H7 (cell line): Measurements from ENCODE around the gene CPNE4. TPM values are rescaled to one million over a fixed set of nuclear protein-coding genes. Genes with fewer than 3 reads are reported as not detected.

Experiments
- DNase-seq: peaks from one replicate; pipeline ENCODE4 v3.0.0; 2012
- H3K27me3 ChIP-seq: 2 replicates; pipeline ENCODE4 v1.6.0; 2011; ENCODE audit warnings: mild to moderate bottlenecking, low read length; ENCODE audit not compliant: control insufficient read depth, insufficient read depth
- H3K36me3 ChIP-seq: replicated peaks from 2 replicates; pipeline ENCODE4 v1.5.1; 2011; ENCODE audit warnings: low read length; ENCODE audit not compliant: control insufficient read depth, insufficient read depth
- H3K4me3 ChIP-seq: 2 replicates; pipeline ENCODE4 v1.5.1; 2011; ENCODE audit warnings: low read depth, mild to moderate bottlenecking, control low read depth, low read length, moderate library complexity; ENCODE audit not compliant: insufficient read depth
- total RNA-seq: library from RNA; depleted of rRNA; stranded (reverse); fragments of >200 nt; shearing (Covaris generic); gene quantifications from 2 replicates; pipeline ENCODE4 v1.2.3, GENCODE V29; 2014

CPNE4 gene
- total RNA-seq, 1 experiment from 2014 or later, result 0.83 TPM

DNA sequence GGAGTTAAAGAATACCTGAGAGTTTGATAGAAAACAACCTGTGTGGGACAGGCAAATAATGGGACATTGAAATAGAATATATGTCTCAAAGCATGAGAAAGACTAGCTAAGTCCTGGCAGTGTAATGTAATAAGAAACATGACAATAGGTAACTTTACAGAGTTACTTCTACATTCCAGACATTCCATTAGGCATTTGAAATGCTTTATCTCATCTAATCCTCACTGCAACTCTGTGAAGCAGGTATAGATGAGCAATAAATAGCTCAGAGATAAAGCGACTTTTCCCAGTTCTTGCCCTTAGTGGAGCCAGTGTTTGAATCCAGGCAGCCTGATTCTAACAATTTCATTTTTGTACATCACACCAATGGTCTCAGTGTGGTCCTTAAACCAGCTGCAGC is 76.8 kb downstream of the CPNE4 start:
- peak; percentile 16 for DNase-seq

DNA sequence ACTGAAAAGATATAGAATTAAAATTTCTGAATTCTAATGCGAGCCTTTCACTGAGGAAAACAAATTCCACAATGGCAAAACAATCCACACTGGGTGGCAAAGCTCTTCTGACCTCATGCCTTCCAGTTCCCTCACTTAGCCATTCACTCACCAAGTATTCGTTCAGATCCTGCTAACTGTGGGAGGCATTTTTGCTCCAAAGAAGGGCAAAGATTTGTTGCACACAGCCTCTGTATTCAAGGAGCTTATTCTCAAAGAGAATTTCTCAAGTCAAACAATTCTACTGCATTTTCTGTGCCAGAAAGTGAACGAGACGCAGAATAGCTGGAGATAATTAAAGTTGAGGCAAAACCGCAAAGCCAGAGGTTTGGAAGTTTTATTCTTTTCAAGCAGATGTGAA is 77.3 kb downstream of the CPNE4 start:
- no peak for DNase-seq
- Histone ChIP-seq H3K27me3 (no peaks in the 10 kb centered on the region), H3K4me3 (no peak overlapping the region), H3K36me3 (no peaks in the 10 kb centered on the region)

More for the DNA sequence above, 76.8 kb downstream of the CPNE4 start:
- H3K36me3 ChIP-seq, result no peaks in the 10 kb centered on the region
- no peaks in the 10 kb centered on the region for H3K27me3 ChIP-seq
- H3K4me3 ChIP-seq, result no peak overlapping the region

DNA sequence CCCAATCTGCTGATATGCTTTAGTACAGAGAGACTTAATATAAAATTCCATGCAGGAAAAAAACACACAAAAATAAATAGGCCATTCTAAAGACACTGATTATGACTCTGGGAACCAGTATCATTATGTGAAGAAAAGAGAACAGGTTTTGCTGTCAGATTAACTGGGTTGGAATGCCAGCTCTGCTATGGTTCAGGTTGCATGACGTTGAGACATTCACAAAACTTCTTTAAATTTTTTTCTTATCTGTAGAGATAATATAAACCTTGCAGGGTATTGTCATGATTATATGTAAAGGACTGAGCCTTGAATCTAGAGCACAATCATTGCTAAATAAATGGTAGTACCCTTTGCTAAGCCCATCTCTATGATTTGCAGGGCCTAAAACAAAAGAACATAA is 86.0 kb downstream of the CPNE4 start:
- no peak for DNase-seq
- Histone ChIP-seq H3K36me3 (no peaks in the 10 kb centered on the region), H3K4me3 (no peak overlapping the region), H3K27me3 (no peaks in the 10 kb centered on the region)

DNA sequence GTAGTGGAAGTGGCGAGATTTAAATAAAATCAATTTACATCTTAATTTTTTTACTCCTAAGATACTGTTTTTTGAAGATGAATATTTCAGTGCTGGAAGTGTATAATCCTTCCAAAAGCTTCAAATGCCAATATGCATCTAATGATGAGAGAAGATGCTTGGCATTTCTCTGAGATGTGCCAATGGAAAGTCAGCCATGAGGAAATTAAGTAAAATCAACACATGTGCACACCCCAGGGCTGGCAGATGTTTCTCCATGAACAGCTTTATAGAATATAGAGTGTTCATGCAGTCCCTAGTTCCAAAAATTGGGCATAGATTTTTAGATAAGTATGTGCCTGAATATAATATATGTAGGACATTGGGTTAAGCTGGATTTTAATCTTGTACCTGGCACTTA is 90.1 kb downstream of the CPNE4 start:
- H3K4me3 ChIP-seq, result no peak overlapping the region
- no peaks in the 10 kb centered on the region for H3K36me3 ChIP-seq
- H3K27me3 ChIP-seq, result no peaks in the 10 kb centered on the region
- no peak for DNase-seq

DNA sequence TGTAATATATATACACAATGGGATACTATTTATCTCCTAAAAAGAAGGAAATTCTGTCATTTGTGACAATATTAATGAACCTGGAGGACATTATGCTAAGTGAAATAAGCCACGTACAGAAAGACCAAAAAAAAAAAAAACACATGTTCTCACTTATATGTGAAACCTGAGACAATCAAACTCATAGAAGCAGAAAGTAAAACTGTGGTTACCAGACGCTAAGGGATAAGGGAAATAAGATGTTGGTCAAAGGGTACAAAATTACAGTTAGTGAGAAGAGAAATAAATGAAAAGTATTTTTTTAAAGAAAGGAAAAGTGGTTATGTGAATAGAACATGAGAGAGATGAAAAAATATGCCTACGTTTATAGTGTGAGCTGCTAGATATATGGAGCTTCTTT is 101.1 kb downstream of the CPNE4 start:
- no peak for DNase-seq
- Histone ChIP-seq H3K27me3 (no peaks in the 10 kb centered on the region), H3K4me3 (no peak overlapping the region), H3K36me3 (no peaks in the 10 kb centered on the region)

DNA sequence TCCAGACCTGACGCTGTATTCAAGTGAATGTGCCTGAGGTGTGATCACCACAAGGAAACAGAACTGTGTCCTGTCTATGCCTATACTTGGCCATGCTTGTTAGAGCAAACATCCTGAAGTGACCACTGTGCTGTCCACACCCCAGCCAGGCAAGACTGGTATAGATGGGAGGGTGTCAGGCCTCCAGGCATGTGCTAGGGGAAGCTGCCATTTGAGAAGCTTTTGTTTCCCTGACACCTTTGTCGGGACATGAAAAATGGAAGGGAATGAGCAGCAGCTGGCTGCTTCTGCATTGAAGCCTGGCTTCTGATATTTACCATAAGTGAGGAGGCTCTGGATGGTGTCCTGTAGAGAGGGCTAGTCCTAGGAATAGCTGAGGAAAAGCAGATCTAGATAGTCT is 106.2 kb downstream of the CPNE4 start:
- no peak for DNase-seq

DNA sequence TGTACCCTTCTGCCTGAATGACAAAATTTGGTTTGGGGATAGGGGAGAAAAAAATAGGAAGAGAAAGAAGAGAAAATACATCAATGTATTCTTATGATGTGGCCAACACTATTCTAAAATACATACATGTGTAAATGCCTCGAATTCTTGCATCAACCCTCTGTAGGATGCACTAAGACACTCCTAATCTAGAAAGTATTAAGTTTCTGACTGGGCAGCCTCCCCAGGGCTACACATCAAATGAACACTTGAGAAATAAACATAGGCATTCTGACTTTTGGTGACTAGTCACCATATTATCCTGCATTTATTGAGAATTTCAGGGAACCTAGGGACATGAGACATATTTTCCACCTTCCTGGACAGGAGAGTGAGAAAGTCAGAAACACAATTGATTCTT is 109.2 kb downstream of the CPNE4 start:
- no peak overlapping the region for H3K4me3 ChIP-seq
- DNase-seq, result no peak
- H3K27me3 ChIP-seq, result no peaks in the 10 kb centered on the region
- no peaks in the 10 kb centered on the region for H3K36me3 ChIP-seq

More for the DNA sequence above, 106.2 kb downstream of the CPNE4 start:
- Histone ChIP-seq H3K4me3 (no peak overlapping the region), H3K27me3 (no peaks in the 10 kb centered on the region), H3K36me3 (no peaks in the 10 kb centered on the region)

DNA sequence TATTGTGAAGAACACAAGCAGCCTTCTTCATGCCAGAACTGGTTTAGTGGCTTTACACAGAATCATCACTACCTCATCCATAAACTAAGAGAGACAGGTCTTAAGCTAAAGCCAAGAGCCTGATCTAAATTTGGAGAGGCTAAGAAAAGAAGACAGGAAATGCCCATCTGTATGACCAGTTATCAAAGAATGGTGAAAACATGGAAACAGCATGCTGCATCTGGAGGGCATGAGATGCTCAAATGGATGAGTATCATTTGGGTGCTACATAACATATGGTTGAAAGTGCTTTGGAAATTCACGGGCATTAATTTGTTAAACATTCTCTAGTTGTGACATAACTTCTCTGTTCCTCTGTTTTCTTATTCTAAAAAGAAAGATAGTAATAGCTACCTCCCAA is 112.5 kb downstream of the CPNE4 start:
- DNase-seq, result no peak
- Histone ChIP-seq H3K36me3 (no peaks in the 10 kb centered on the region), H3K27me3 (no peaks in the 10 kb centered on the region), H3K4me3 (no peak overlapping the region)

DNA sequence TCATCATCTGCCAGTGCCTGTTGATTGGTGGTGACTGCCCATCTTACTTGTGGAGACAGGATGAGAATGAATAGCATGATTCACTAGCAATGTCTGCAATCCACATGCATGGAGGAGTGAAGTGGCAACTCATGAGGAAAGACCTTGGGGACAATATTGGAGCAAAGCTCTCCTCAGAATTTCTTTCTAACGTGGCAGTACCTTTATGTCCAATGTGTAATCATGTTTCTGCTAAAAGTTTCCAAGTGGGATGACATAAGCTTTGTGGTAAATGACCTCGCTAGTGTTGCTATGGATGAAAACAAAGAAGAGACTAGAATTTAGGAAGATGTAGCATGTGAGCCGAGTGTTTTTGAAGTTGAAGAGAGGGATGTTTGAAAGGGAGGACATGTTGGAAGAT is 117.8 kb downstream of the CPNE4 start:
- no peaks in the 10 kb centered on the region for H3K27me3 ChIP-seq
- no peak for DNase-seq
- H3K4me3 ChIP-seq, result no peak overlapping the region

DNA sequence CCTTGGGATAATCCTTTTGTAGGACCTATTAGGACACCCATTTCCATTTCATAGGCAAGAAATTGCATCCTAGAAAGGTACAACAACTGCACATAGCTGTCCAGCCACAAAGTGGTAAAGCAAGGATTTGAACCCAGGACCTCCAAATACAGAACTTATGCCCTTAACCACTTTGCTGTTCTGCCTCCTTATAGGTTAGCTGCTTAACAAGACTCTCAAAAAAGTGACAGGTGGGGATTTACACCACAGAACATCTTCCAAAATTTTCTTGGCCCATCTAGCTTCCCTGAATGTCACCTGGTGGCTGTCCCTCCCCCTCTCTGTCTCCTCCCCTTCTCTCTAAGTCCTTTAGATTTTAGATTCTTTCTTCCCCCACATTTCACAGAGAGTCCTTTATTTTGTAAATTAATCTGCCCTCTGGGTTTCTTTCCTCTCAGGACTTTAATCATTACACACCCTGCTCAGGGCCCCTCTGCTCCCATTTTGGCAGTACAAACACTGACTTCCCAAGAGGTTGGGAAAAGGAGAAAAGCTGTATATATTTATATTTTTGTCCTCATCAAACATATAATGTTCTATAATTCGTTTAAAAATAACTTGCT is 120.6 kb downstream of the CPNE4 start:
- H3K4me3 ChIP-seq, result no peak overlapping the region
- DNase-seq, result no peak
- no peaks in the 10 kb centered on the region for H3K36me3 ChIP-seq
- no peaks in the 10 kb centered on the region for H3K27me3 ChIP-seq

More for the DNA sequence above, 117.8 kb downstream of the CPNE4 start:
- no peaks in the 10 kb centered on the region for H3K36me3 ChIP-seq

DNA sequence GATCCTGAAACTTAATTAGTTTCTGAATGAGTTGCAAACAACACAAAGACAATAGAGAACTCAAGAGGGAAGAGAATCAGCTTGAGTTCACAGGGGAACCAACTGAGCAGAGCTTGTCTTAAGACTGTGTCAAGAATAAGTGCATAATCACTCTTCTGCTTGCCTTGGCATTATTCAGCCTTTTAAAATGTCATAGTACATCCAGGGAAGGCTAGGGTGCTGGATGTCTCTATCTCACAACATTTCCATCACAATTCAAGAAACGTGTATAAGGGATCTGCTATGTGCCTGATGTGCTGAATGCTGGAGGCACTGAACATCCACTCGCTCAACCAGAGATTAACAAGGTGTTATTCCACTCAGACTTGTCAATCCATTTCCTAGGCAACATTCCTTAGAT is 122.6 kb downstream of the CPNE4 start:
- no peak for DNase-seq
- Histone ChIP-seq H3K27me3 (no peaks in the 10 kb centered on the region), H3K36me3 (no peaks in the 10 kb centered on the region), H3K4me3 (no peak overlapping the region)

DNA sequence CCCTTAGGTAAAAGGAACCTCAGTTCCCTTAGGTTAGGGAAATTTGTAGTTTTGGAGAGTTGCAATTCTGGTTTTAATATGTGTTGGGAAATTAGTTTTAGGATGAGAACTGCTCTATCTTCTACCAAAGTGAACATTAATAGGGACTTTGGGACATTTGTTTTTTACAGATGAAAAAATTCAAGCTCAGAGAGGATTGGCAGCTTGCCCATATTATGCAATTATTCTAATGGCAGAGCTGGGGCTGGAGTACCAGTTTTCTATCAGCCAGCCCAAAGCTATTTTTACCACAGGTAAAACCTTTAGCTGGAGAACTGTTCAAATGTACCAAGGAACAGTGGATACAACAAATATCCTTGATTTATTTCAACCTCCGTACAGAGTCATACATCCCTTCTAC is 127.0 kb downstream of the CPNE4 start:
- Histone ChIP-seq H3K36me3 (no peaks in the 10 kb centered on the region), H3K27me3 (no peaks in the 10 kb centered on the region), H3K4me3 (no peak overlapping the region)
- DNase-seq, result no peak

DNA sequence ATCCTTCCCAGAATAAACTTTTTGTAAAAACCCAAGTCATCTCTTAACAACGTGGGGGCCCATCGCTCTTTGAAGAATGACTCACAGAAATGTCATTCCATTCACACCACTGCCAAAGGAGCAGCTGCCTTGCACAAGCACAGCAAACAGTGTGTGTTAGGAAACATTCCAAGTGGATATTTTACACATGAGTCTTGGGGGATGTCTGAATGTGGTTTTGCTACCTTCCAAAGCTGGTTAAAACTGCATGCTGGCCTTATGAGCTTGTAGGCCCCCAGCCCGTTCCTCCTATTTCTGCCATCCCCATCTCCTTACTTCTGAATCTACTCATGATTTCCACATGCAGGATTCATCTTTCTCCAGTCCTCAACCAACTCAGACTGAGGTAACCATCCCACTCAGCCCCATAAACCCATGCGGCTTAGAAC is 130.8 kb downstream of the CPNE4 start:
- H3K36me3 ChIP-seq, result no peaks in the 10 kb centered on the region
- H3K4me3 ChIP-seq, result no peak overlapping the region
- no peaks in the 10 kb centered on the region for H3K27me3 ChIP-seq
- no peak for DNase-seq

DNA sequence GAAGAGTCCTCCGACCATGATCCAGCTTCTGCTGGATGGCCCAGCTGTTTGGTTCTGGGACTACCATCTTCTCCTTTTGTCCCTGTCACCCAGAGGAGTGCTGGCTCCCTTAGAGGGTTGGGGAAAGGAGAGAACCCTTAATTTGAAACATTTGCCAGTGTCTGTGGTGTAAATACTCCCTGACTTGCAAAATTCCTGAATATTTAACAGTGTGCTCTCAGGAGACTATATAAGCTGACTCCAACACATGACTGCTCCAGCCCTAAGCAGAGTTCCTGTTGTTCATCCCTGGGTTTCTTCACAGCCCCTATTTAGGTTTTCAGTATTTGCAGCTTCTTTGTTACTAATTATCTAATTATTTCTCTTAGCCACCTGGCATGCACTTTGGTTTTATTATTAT is 133.1 kb downstream of the CPNE4 start:
- no peaks in the 10 kb centered on the region for H3K36me3 ChIP-seq
- no peak for DNase-seq
- H3K27me3 ChIP-seq, result no peaks in the 10 kb centered on the region
- no peak overlapping the region for H3K4me3 ChIP-seq

DNA sequence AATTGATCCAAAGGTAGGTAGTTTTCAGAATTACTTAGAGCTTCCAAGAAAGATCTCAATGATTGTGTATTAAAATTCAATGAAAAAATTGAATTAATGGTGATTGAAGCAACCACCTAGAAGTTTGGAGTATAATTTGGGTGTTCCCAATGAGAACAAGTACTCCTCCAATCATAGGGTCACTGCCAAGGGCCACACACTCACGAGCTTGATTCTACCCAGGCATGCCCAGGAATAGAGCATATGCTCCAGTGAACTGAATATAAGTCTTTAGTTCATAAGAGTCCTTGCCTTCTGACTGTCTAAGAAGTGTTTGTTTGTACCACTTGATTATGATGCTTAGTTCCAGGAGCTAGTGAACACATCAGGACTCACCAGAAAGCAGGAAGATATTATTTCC is 133.9 kb downstream of the CPNE4 start:
- H3K27me3 ChIP-seq, result no peaks in the 10 kb centered on the region
- no peak for DNase-seq
- H3K4me3 ChIP-seq, result no peak overlapping the region
- no peaks in the 10 kb centered on the region for H3K36me3 ChIP-seq

DNA sequence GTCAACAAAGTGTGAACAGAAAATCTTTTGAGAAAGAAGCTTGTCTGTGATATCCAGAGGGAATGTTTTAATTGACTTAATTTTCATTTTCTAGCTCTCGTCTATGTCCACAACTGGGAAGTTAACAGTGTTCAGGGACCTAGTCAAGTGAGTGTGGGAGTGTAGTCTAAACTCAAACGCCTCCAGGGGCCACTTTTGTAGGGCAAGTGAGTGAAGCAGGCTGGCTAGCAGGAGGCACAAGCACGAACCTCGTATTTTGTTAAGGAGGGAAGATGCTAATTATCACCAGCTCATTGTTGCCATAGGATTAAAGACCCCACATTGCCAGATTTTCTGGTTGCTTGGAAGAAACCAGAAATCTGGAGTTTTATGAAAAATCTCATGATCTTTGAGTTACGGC is 135.8 kb downstream of the CPNE4 start:
- DNase-seq, result no peak
- Histone ChIP-seq H3K4me3 (no peak overlapping the region), H3K36me3 (no peaks in the 10 kb centered on the region), H3K27me3 (no peaks in the 10 kb centered on the region)
